ENCODE data around the gene TSPAN15. TPM values are rescaled to one million over a fixed set of nuclear protein-coding genes. Genes with fewer than 3 reads are reported as not detected.

TSPAN15 gene
- total and polyA plus RNA-seq, 2 of the 4 experiments (the other 2 are of a cell fraction), result 0.48 TPM; not detected in 1

- no peak for TF ChIP-seq SMC3 (IDR thresholded peaks at IDR 0.05; ENCODE audit: low read depth, low read length)
- no peak for TF ChIP-seq FOS (IDR thresholded peaks at IDR 0.05; ENCODE audit: low read depth, low read length)
- no peak for TF ChIP-seq CEBPB (IDR thresholded peaks at IDR 0.05; ENCODE audit: low read depth, low read length)
These were observed 45.9 kb downstream of the TSPAN15 start (continued) for GRCh38 chr10:69497231-69497561.

- Histone ChIP-seq H3K4me2 (ENCODE audit: low read depth, low read length) (no peak overlapping the region), H3K9ac (ENCODE audit: low read depth, low read length) (no peak overlapping the region), H4K8ac (ENCODE audit: low read depth in 2 of 2, low read length in 2 of 2) (no peak overlapping the region), H3K79me1 (ENCODE audit: low read depth in 1 of 2, low read length in 2 of 2) (no peaks in the 10 kb centered on the region), H4K5ac (ENCODE audit: low read depth, low read length) (no peak overlapping the region), H3K23ac (ENCODE audit: low read depth, low read length) (no peak overlapping the region), H2AK5ac (ENCODE audit: low read depth, low read length) (no peak overlapping the region), H2BK15ac (ENCODE audit: low read depth, low read length) (no peak overlapping the region), H2BK120ac (ENCODE audit: low read depth, low read length) (no peak overlapping the region), H3K9me3 (ENCODE audit: control insufficient read depth, insufficient read depth, low read length) (no peaks in the 10 kb centered on the region), H3K18ac (ENCODE audit: low read depth, low read length) (no peak overlapping the region), H2BK20ac (ENCODE audit: low read depth, low read length) (no peak overlapping the region), H3K9me1 (ENCODE audit: insufficient read depth, low read length) (no peaks in the 10 kb centered on the region), H3K4me1 (ENCODE audit: control insufficient read depth, insufficient read depth, low read length) (no peaks in the 10 kb centered on the region), H3K27ac (ENCODE audit: insufficient read depth, low read length) (no peak overlapping the region), H3K14ac (replicated peaks; ENCODE audit: low read depth, low read length) (no peak overlapping the region), H3K4me3 (ENCODE audit: insufficient read depth, low read depth, low read length) (no peak overlapping the region), H4K20me1 (ENCODE audit: insufficient read depth, low read length) (no peaks in the 10 kb centered on the region), H3K4ac (ENCODE audit: low read depth, low read length) (no peak overlapping the region), H2BK5ac (ENCODE audit: low read depth, low read length, poor library complexity, severe bottlenecking) (no peak overlapping the region), H3K27me3 (ENCODE audit: control insufficient read depth, insufficient read depth, low read length) (peaks cover 64% of the 10 kb centered on the region), H3K56ac (ENCODE audit: extremely low read depth, insufficient read depth, low read length) (no peak overlapping the region), H3K36me3 (ENCODE audit: control insufficient read depth, insufficient read depth, low read length) (no peaks in the 10 kb centered on the region), H4K91ac (ENCODE audit: insufficient read depth, low read depth, low read length) (no peak overlapping the region), H2AFZ (replicated peaks; ENCODE audit: low read length, poor library complexity) (no peak overlapping the region), H2AK9ac (replicated peaks; ENCODE audit: low read depth, low read length, poor library complexity) (no peak overlapping the region)
- POLR2A ChIA-PET (ENCODE audit: unreplicated experiment), result no interaction called here
- DNase-seq, result no peak
- dilution Hi-C loops (cut with HindIII; ENCODE audit: low sequenced_read_pairs, unreplicated experiment), result no loop called here
- CTCF ChIA-PET, result no interaction called here
- in situ Hi-C loops (cut with MboI; ENCODE audit: low sequenced_read_pairs), result no loop called here
- WGBS, 2 experiments (ENCODE audit: extremely low coverage in 2 of 2, insufficient read length in 1 of 2), result 35% methylated on average over 4 of the region's 11 CpGs; no CpG with 5 or more reads in 1 of the 2 experiments
- ATAC-seq (ENCODE audit: low read depth), result no peak
- no TSS peak for BruUV-seq (replicated peaks)
- intact Hi-C loops (cut with micrococcal nuclease), result no loop called here
- no peak for TF ChIP-seq RCOR1 (IDR thresholded peaks at IDR 0.05; ENCODE audit: insufficient replicate concordance, low read length)
- no peak for TF ChIP-seq BHLHE40 (IDR thresholded peaks at IDR 0.05; ENCODE audit: low read depth, low read length)
- TF ChIP-seq POLR2A (IDR thresholded peaks at IDR 0.05; ENCODE audit: low read depth, low read length), result no peak
- TF ChIP-seq MAFK (IDR thresholded peaks at IDR 0.05; ENCODE audit: low read depth, low read length), result no peak
- no peak for TF ChIP-seq USF2 (IDR thresholded peaks at IDR 0.05; ENCODE audit: low read depth, low read length)
- no peak for TF ChIP-seq RAD21 (IDR thresholded peaks at IDR 0.05; ENCODE audit: low read length)
- TF ChIP-seq CTCF (conservative IDR thresholded peaks at IDR 0.05; ENCODE audit: low read depth, low read length), result no peak
- no peak for TF ChIP-seq FOS (IDR thresholded peaks at IDR 0.05; ENCODE audit: low read depth, low read length)
- no peak for TF ChIP-seq MXI1 (IDR thresholded peaks at IDR 0.05; ENCODE audit: borderline replicate concordance, low read depth, low read length)
- no peak for TF ChIP-seq RFX5 (IDR thresholded peaks at IDR 0.05; ENCODE audit: low read depth, low read length)
- TF ChIP-seq SMC3 (IDR thresholded peaks at IDR 0.05; ENCODE audit: low read depth, low read length), result no peak
- TF ChIP-seq NFE2L2 (IDR thresholded peaks at IDR 0.05; ENCODE audit: low read depth, low read length), result no peak
- TF ChIP-seq CHD1 (IDR thresholded peaks at IDR 0.05; ENCODE audit: low read depth, low read length), result no peak
These were observed 46.5 kb downstream of the TSPAN15 start for GRCh38 chr10:69497611-69498390.
